Measurements from ENCODE around the gene RAD51B.

DNA sequence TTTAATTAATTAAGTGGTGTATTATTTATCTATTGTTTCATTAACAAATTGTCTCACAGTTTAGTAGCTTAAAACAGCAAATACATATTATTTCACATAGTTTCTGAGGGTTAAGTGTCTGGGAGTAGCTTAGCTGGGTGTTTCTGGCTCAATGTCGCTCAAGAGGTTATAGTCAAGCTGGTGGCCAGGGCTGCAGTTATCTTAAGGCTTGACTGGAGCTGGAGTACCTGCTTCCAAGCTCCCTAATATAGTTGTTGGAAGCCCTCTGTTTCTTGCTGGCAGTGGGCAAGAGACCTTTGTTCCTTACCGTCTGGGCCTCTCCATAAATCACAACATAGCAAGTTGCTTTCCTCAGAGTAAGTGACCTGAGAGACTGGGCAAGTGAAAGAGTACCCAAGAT lies 66.6 kb downstream of the RAD51B start:
- TF ChIP-seq, protein P1, sequence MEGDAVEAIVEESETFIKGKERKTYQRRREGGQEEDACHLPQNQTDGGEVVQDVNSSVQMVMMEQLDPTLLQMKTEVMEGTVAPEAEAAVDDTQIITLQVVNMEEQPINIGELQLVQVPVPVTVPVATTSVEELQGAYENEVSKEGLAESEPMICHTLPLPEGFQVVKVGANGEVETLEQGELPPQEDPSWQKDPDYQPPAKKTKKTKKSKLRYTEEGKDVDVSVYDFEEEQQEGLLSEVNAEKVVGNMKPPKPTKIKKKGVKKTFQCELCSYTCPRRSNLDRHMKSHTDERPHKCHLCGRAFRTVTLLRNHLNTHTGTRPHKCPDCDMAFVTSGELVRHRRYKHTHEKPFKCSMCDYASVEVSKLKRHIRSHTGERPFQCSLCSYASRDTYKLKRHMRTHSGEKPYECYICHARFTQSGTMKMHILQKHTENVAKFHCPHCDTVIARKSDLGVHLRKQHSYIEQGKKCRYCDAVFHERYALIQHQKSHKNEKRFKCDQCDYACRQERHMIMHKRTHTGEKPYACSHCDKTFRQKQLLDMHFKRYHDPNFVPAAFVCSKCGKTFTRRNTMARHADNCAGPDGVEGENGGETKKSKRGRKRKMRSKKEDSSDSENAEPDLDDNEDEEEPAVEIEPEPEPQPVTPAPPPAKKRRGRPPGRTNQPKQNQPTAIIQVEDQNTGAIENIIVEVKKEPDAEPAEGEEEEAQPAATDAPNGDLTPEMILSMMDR (IDR thresholded peaks at IDR 0.05): no peak
- TF ChIP-seq POLR2A (IDR thresholded peaks at IDR 0.05): no peak
